ENCODE measurements around the gene CR1L. TPM values are rescaled to one million over a fixed set of nuclear protein-coding genes. Genes with fewer than 3 reads are reported as not detected.
"Not testable (repeated sequence)": the region's sequence is repeated elsewhere in the genome, so short reads cannot be mapped to it uniquely, and the experiment has no call there.

Gene CR1L
- not detected in 2 replicates for total RNA-seq

GRCh38 chr1:207644852-207645634 is at the start of gene CR1L:
Gene CR1L (plus strand): TSS chr1:207645133. CDS start chr1:207645234, 101 bp downstream.
- DNase-seq (ENCODE audit: low read depth in 2 of 2), result peak; percentile 51 to 67

GRCh38 chr1:207603777-207604176 is 41.2 kb upstream of the CR1L start:
- no peak for DNase-seq (ENCODE audit: low read depth in 2 of 2)

GRCh38 chr1:207605444-207606361 is 39.2 kb upstream of the CR1L start:
- no peak for DNase-seq (ENCODE audit: low read depth in 2 of 2)

- no peak for DNase-seq (ENCODE audit: low read depth in 2 of 2)
Observed at GRCh38 chr1:207606362-207606755, 38.6 kb upstream of the CR1L start.

GRCh38 chr1:207612762-207613161 is 32.2 kb upstream of the CR1L start:
- DNase-seq (ENCODE audit: low read depth in 2 of 2), result no peak

GRCh38 chr1:207619871-207620542 is 24.9 kb upstream of the CR1L start:
- DNase-seq (ENCODE audit: low read depth in 2 of 2), result peak; percentile 10 to 33

- DNase-seq (ENCODE audit: low read depth in 2 of 2), result no peak
Observed at GRCh38 chr1:207620543-207620893, 24.4 kb upstream of the CR1L start.

- DNase-seq (ENCODE audit: low read depth in 2 of 2), result not testable (repeated sequence)
Observed at GRCh38 chr1:207625504-207626071, 19.3 kb upstream of the CR1L start.

GRCh38 chr1:207626972-207627337 is 18.0 kb upstream of the CR1L start:
- no peak for DNase-seq (ENCODE audit: low read depth in 2 of 2)

GRCh38 chr1:207627496-207627895 is 17.4 kb upstream of the CR1L start:
- no peak for DNase-seq (ENCODE audit: low read depth in 2 of 2)

- no peak for DNase-seq (ENCODE audit: low read depth in 2 of 2)
Observed at GRCh38 chr1:207628776-207629175, 16.2 kb upstream of the CR1L start.

- DNase-seq (ENCODE audit: low read depth in 2 of 2), result no peak
Observed at GRCh38 chr1:207631137-207631536, 13.8 kb upstream of the CR1L start.

GRCh38 chr1:207633226-207633625 is 11.7 kb upstream of the CR1L start:
- DNase-seq (ENCODE audit: low read depth in 2 of 2), result no peak

- DNase-seq (ENCODE audit: low read depth in 2 of 2), result not testable (repeated sequence)
Observed at GRCh38 chr1:207633699-207634289, 11.1 kb upstream of the CR1L start.

- DNase-seq (ENCODE audit: low read depth in 2 of 2), result not testable (repeated sequence)
Observed at GRCh38 chr1:207634293-207634692, 10.6 kb upstream of the CR1L start.

GRCh38 chr1:207635569-207636186 is 9.3 kb upstream of the CR1L start:
- not testable (repeated sequence) for DNase-seq (ENCODE audit: low read depth in 2 of 2)

- not testable (repeated sequence) for DNase-seq (ENCODE audit: low read depth in 2 of 2)
Observed at GRCh38 chr1:207638487-207639145, 6.3 kb upstream of the CR1L start.

- DNase-seq (ENCODE audit: low read depth in 2 of 2), result not testable (repeated sequence)
Observed at GRCh38 chr1:207639362-207639761, 5.6 kb upstream of the CR1L start.

- DNase-seq (ENCODE audit: low read depth in 2 of 2), result no peak
Observed at GRCh38 chr1:207644166-207644851, 624 bp upstream of the CR1L start.

GRCh38 chr1:207645635-207646081 is 725 bp downstream of the CR1L start:
- no peak for DNase-seq (ENCODE audit: low read depth in 2 of 2)

Measured in dermis microvascular lymphatic vessel endothelial cell (primary cell).